ENCODE data around the gene PHF21A. TPM values are rescaled to one million over a fixed set of nuclear protein-coding genes. Genes with fewer than 3 reads are reported as not detected.

PHF21A gene
- polyA plus RNA-seq, 1 donor (not counting 4 experiments of a cell fraction or from before 2014, with no cell fraction given): 16.1 TPM

DNA sequence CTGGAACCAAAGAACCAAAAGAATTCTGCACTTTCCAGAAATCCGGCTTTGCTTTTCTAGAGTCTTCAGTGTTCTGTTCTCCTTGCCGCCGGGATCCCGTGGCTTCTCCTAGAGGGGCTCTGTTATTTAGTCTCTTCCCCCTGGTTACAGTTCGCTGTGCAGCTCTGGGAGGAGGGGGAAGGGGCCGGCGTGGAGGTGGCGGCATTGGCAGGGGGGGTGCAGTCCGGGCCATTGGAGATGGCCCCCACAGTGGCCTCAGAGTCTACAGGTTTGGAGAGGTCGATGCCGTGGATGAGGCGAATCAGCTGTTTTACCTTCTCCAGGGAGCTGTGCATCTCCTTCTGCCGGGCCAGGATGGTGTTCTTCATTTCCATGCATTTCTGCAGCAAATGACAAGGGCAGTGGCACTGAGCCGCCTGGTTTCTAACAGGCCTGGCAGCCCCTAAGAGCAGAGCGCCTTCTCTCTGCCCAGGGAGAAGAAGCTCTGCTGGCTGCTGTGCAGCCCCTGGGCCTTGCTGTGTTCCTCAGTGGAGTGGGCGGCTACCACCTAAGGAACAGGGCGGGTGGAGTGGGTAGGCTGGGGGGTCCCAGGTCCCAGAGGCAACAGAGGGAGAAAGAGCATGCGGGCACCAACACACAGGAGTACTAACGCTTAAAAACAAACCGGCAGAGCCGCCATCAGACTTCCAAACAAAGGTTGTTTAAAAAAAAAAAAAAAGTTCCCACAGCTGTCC, 187.2 kb downstream of the PHF21A start:
- Histone ChIP-seq H3K4me3 (ENCODE audit: control insufficient read depth in 2 of 3, extremely low read depth in 1 of 3, insufficient read depth in 2 of 3, low read depth in 1 of 3, low read length in 3 of 3) (peak overlapping the region in 2 of 3 experiments; percentile 8 to 45), H3K27me3 (ENCODE audit: control insufficient read depth, extremely low read depth, insufficient read depth, low read length) (no peaks in the 10 kb centered on the region), H3K36me3 (ENCODE audit: control insufficient read depth in 2 of 2, extremely low read depth in 1 of 2, insufficient read depth in 2 of 2, low read length in 2 of 2) (peaks cover 7% of the 10 kb centered on the region in 2 experiments), H3K9me1 (ENCODE audit: control insufficient read depth, extremely low read depth, insufficient read depth, low read length) (no peaks in the 10 kb centered on the region), H2AFZ (ENCODE audit: control insufficient read depth, low read length) (no peak overlapping the region), H3K9me3 (ENCODE audit: control insufficient read depth, low read depth, low read length) (no peaks in the 10 kb centered on the region), H3K79me2 (ENCODE audit: control insufficient read depth, insufficient read depth, low read length) (no peaks in the 10 kb centered on the region), H4K20me1 (ENCODE audit: control insufficient read depth, extremely low read depth, insufficient read depth, low read length) (no peaks in the 10 kb centered on the region), H3K4me2 (ENCODE audit: control insufficient read depth, extremely low read depth, insufficient read depth, low read depth, low read length) (peak overlapping the region; percentile 53), H3K9ac (ENCODE audit: control insufficient read depth, extremely low read depth, insufficient read depth, low read length) (peak overlapping the region; percentile 8), H3K4me1 (ENCODE audit: control insufficient read depth, extremely low read depth, insufficient read depth, low read length) (peaks cover 66% of the 10 kb centered on the region), H3K27ac (ENCODE audit: control insufficient read depth, insufficient read depth, low read length) (peak overlapping the region; percentile 24)
- dilution Hi-C loops (cut with MboI; ENCODE audit: extremely low pct_ligation_motif_present, low sequenced_read_pairs): no loop called here
- DNase-seq (ENCODE audit: low read depth, low spot score): no peak
- FAIRE-seq: no peak
- no peak for TF ChIP-seq EZH2 (IDR thresholded peaks at IDR 0.05; ENCODE audit: low read length)

DNA sequence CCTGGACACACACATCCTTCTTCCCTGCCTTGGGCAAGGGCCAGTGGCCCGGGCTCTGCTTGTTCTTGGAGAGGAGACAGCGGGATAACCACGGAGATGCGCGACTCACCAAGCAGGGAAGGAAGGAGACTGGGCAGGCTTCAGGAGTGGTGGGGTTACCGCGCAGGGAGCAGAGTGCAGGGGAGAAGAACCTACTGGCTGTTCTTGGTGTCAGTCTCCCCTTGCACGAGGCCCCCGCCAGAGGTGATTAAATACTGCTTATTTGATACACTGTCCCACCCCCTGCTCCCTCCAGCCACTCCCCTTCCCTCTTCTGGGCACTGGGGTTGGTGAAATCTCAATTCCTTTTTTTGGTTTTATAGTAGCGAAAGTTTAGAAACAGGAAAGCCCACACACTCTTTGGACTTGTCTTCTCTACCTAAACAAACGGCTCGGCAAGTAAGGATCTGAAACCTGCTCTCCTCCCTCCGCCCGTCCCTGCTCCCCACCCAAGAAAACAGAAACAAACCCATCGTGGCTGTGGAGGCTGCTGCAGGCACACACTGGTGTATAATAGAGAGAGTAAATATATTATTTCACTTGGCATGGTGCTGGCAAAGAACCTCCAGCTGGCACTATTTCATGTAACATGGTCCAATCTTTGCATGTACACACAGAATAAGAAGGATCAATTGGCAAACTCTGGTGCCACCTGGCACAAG, 188.0 kb downstream of the PHF21A start:
- peak overlapping the region; percentile 53 for H3K4me2 ChIP-seq (ENCODE audit: control insufficient read depth, extremely low read depth, insufficient read depth, low read depth, low read length)

More for the DNA sequence above, 188.0 kb downstream of the PHF21A start:
- Histone ChIP-seq H3K36me3 (ENCODE audit: control insufficient read depth in 2 of 2, extremely low read depth in 1 of 2, insufficient read depth in 2 of 2, low read length in 2 of 2) (peaks cover 7% of the 10 kb centered on the region in 2 experiments), H3K9me1 (ENCODE audit: control insufficient read depth, extremely low read depth, insufficient read depth, low read length) (peaks cover 2% of the 10 kb centered on the region), H3K4me3 (ENCODE audit: control insufficient read depth in 2 of 3, extremely low read depth in 1 of 3, insufficient read depth in 2 of 3, low read depth in 1 of 3, low read length in 3 of 3) (peak overlapping the region in 2 of 3 experiments; percentile 34 to 45), H3K27me3 (ENCODE audit: control insufficient read depth, extremely low read depth, insufficient read depth, low read length) (no peaks in the 10 kb centered on the region), H4K20me1 (ENCODE audit: control insufficient read depth, extremely low read depth, insufficient read depth, low read length) (no peaks in the 10 kb centered on the region), H3K9ac (ENCODE audit: control insufficient read depth, extremely low read depth, insufficient read depth, low read length) (peak overlapping the region; percentile 14), H2AFZ (ENCODE audit: control insufficient read depth, low read length) (peak overlapping the region; percentile 21), H3K9me3 (ENCODE audit: control insufficient read depth, low read depth, low read length) (no peaks in the 10 kb centered on the region), H3K27ac (ENCODE audit: control insufficient read depth, insufficient read depth, low read length) (no peak overlapping the region), H3K4me1 (ENCODE audit: control insufficient read depth, extremely low read depth, insufficient read depth, low read length) (peaks cover 73% of the 10 kb centered on the region), H3K79me2 (ENCODE audit: control insufficient read depth, insufficient read depth, low read length) (no peaks in the 10 kb centered on the region)
- DNase-seq (ENCODE audit: low read depth, low spot score) (no peak), FAIRE-seq (peak; percentile 44)
- TF ChIP-seq, protein P1, sequence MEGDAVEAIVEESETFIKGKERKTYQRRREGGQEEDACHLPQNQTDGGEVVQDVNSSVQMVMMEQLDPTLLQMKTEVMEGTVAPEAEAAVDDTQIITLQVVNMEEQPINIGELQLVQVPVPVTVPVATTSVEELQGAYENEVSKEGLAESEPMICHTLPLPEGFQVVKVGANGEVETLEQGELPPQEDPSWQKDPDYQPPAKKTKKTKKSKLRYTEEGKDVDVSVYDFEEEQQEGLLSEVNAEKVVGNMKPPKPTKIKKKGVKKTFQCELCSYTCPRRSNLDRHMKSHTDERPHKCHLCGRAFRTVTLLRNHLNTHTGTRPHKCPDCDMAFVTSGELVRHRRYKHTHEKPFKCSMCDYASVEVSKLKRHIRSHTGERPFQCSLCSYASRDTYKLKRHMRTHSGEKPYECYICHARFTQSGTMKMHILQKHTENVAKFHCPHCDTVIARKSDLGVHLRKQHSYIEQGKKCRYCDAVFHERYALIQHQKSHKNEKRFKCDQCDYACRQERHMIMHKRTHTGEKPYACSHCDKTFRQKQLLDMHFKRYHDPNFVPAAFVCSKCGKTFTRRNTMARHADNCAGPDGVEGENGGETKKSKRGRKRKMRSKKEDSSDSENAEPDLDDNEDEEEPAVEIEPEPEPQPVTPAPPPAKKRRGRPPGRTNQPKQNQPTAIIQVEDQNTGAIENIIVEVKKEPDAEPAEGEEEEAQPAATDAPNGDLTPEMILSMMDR (optimal IDR thresholded peaks at IDR 0.05 in 1 of 3, IDR thresholded peaks at IDR 0.05 in 1 of 3, conservative IDR thresholded peaks at IDR 0.05 in 1 of 3; ENCODE audit: extremely low read depth in 1 of 3, insufficient read depth in 2 of 3, low read length in 3 of 3): no peak
- TF ChIP-seq EZH2 (IDR thresholded peaks at IDR 0.05; ENCODE audit: low read length): no peak
- dilution Hi-C loops (cut with MboI; ENCODE audit: extremely low pct_ligation_motif_present, low sequenced_read_pairs): no loop called here

Data from keratinocyte (primary cell).